Measurements from ENCODE around the gene PPME1.

The PPME1 gene

GRCh38 chr11:74141908-74142307 lies 29.2 kb upstream of the PPME1 start:
- no peak overlapping the region for H3K4me3 ChIP-seq (ENCODE audit: low read length)
- TF ChIP-seq ZNF274 (IDR thresholded peaks at IDR 0.05; ENCODE audit: low read depth, low read length), result no peak

GRCh38 chr11:74142624-74143023 lies 28.5 kb upstream of the PPME1 start:
- no peak for TF ChIP-seq ZNF274 (IDR thresholded peaks at IDR 0.05; ENCODE audit: low read depth, low read length)
- no peak overlapping the region for H3K4me3 ChIP-seq (ENCODE audit: low read length)

DNA sequence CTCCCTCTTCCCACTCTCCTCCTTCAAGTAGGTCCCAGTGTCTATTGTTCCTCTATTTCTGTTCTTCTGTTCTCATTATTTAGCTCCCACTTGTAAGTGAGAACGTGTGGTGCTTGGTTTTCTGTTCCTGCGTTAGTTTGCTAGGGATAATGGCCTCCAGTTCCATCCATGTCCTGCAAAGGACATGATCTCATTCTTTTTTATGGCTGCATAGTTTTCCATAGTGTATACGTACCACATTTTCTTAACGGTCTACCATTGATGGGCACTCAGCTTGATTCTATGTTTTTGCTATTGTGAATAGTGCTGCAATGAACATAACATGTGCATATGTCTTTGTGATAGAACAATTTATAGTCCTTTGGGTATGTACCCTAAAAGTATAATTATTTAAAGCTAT lies 26.5 kb upstream of the PPME1 start:
- no peak for TF ChIP-seq ZNF274 (IDR thresholded peaks at IDR 0.05; ENCODE audit: low read depth, low read length)
- H3K4me3 ChIP-seq (ENCODE audit: low read length), result no peak overlapping the region

DNA sequence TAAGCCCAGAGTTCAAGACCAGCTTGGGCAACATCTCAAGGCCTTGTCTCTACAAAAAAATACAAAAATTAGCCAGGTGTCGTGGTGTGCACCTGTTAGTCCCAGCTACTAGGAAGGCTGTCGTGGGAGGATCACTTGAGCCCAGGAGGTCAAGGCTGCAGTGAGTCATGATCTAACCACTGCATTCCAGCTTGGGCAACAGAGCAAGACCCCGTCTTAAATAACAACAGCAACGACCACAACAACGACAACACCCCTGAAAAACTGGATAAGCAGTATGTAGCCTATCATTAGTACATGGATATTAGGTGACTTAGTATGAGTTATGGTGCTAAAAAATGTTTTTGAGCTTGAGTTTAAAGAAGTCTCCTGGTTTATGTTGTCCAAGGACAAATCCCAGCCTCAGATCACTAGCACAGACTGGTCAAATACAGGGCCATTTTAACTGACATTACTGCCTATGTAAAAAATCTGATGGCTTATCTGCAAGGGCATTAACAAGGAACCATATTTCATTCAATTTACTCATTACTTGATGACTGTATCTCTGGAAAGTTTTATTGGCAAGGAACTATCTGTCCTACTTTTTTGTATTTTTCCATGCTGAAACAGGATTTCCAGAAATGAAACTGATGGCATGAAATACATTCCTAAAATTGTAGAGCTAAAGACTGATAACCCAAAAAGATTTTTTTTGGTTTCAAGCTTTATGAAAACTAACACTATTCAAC lies 23.7 kb upstream of the PPME1 start:
- no peak for TF ChIP-seq ZNF274 (IDR thresholded peaks at IDR 0.05; ENCODE audit: low read depth, low read length)
- H3K4me3 ChIP-seq (ENCODE audit: low read length), result no peak overlapping the region

DNA sequence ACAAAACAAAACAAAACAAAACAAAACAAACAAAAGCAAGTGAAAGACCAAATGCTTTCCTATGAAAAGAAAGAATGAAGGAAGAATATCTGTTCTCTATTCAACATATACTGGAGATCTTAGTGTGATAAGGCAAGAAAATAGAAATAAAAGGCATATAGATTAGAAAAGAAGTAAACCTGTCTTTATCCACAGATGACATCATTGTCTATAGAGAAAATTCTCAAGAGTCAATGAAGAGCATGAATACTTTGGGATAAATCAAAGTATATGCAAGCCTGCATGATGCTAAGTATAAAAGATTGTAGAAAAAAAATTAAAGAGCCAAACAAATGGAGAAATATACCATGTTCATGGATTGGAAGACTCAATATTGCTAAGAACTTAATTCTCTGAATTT lies 17.9 kb upstream of the PPME1 start:
- H3K4me3 ChIP-seq (ENCODE audit: low read length), result no peak overlapping the region
- TF ChIP-seq ZNF274 (IDR thresholded peaks at IDR 0.05; ENCODE audit: low read depth, low read length), result no peak

- no peak for TF ChIP-seq ZNF274 (IDR thresholded peaks at IDR 0.05; ENCODE audit: low read depth, low read length)
- H3K4me3 ChIP-seq (ENCODE audit: low read length), result no peak overlapping the region
Measured at GRCh38 chr11:74154620-74155281, 16.3 kb upstream of the PPME1 start.

DNA sequence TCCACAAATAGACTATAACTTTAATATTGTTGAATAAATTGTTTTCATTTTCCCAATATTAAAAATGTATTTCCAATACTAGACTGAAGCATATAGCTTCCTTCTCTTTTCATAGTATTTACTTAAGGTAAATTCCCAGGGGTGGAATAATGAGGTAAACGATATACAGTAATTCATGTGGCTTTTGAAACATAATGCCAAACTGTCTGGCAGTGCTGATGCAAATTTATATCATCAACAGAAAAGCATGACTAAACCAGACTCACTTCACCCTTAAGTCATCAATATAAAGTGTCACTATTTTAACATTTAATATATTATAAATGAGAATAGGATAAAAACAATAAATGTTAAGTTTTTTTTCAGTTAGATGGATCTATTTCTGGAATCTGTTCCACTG lies 13.9 kb upstream of the PPME1 start:
- TF ChIP-seq ZNF274 (IDR thresholded peaks at IDR 0.05; ENCODE audit: low read depth, low read length), result no peak
- no peak overlapping the region for H3K4me3 ChIP-seq (ENCODE audit: low read length)

DNA sequence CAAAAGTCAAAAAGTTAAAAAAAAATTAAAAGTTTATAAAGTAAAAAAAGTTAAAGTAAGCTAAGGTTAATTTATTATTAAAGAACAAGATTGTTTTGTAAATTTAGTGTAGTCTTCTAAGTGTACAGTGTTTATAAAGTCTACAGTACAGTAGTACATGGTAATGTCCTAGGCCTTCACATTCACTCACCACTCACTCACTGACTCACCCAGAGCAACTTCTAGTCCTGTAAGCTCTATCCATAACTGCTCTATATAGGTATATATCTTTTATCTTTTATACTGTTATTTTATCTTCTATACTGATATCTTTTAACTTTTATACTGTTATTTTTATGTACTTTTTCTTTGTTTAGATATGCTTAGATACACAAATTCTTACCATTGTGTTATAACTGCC lies 11.4 kb upstream of the PPME1 start:
- no peak for TF ChIP-seq ZNF274 (IDR thresholded peaks at IDR 0.05; ENCODE audit: low read depth, low read length)
- no peak overlapping the region for H3K4me3 ChIP-seq (ENCODE audit: low read length)

DNA sequence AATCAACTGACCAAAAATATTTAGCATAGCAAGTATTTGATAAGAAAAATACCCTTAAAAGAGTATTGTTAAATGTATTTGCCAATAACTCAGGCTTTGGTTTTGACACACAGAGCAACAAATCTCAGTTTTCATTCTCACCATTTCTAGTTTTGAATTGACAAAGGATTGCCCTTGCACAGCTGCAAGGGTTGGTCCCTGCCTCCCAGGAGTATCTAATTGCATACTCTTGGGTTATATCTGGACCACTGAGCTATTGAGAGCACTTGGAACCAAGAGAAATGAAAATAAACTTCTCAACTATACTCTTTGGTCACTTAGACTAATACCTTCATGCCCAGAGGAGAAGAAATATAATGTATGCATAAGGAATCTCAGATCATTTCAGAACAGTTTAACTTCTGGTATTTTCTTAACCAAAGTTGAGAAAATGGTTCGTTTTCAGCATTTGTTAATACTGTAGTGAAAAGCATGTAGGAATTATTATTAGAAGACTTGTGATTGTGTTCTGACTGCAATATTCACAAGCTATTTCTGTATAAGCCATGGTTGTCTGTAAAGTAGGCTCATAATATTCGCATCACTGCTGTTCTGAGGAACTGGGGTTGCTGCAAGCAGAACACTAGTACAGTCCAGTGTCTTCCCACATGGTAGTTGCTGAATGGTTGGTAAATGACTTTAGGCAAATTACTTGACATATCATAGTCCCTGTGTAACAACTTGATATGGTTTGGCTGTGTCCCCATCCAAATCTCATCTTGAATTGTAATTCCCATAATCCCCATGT lies 8.2 kb upstream of the PPME1 start:
- no peak overlapping the region for H3K4me3 ChIP-seq (ENCODE audit: low read length)

GRCh38 chr11:74168838-74169237 lies 2.3 kb upstream of the PPME1 start:
- TF ChIP-seq ZNF274 (IDR thresholded peaks at IDR 0.05; ENCODE audit: low read depth, low read length), result no peak
- H3K4me3 ChIP-seq (ENCODE audit: low read length), result no peak overlapping the region

More for the DNA sequence above, 8.2 kb upstream of the PPME1 start:
- TF ChIP-seq ZNF274 (IDR thresholded peaks at IDR 0.05; ENCODE audit: low read depth, low read length), result no peak

GRCh38 chr11:74169738-74170458 lies 1.2 kb upstream of the PPME1 start:
- peak overlapping the region; percentile 87 for H3K4me3 ChIP-seq (ENCODE audit: low read length)
- TF ChIP-seq ZNF274 (IDR thresholded peaks at IDR 0.05; ENCODE audit: low read depth, low read length), result no peak

DNA sequence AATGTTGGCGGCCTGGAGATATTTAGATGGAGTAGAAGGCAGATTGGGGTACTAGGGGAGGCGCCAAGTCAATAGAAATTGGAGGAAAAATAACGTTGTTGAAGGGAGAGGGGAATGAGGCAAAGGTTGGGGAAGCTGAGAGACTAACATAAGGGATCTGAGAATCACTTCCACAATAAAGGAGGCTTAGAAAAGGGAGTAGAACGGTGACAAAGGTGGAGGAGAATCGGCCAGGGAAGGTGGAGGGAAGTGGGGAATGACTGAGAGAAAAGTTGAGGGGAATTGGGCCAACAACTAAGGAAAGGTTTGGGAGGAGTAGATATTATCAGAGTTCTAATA lies 510 bp downstream of the PPME1 start:
- TF ChIP-seq ZNF274 (IDR thresholded peaks at IDR 0.05; ENCODE audit: low read depth, low read length), result no peak

GRCh38 chr11:74171997-74172396 lies 908 bp downstream of the PPME1 start:
- H3K4me3 ChIP-seq (ENCODE audit: low read length), result peak overlapping the region; percentile 85
- TF ChIP-seq ZNF274 (IDR thresholded peaks at IDR 0.05; ENCODE audit: low read depth, low read length), result no peak

More for the DNA sequence above, 510 bp downstream of the PPME1 start:
- peak overlapping the region; percentile 85 for H3K4me3 ChIP-seq (ENCODE audit: low read length)

DNA sequence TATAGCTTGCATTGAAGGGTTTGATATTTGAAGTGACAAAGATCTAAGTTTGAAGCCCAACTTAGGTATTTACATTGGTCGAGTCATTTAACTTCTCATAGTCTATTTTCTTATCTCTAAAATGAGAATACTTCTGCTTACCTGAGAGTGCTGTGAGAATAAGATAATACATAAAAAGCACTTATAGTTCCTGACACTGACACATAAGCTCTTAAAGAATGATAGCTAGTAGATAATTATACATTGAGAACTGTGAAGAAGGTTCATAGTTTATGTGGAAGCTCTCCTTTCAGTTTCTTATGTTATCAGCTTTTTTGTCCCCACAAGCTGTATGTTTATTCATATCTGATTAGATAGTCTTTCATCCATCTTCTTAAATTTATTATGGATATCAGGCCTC lies 4.8 kb downstream of the PPME1 start:
- no peak overlapping the region for H3K4me3 ChIP-seq (ENCODE audit: low read length)
- no peak for TF ChIP-seq ZNF274 (IDR thresholded peaks at IDR 0.05; ENCODE audit: low read depth, low read length)
